ENCODE data around the gene PPARD. TPM values are rescaled to one million over a fixed set of nuclear protein-coding genes. Genes with fewer than 3 reads are reported as not detected.
A peak's percentile ranks its signal among the peaks of the same experiment; 100 is the strongest.
"Not testable (repeated sequence)": the region's sequence is repeated elsewhere in the genome, so short reads cannot be mapped to it uniquely, and the experiment has no call there.

Gene PPARD
- total RNA-seq, 4 donors from 2014 or later: 6.3 to 16.7 (median 12.0) TPM

GRCh38 chr6:35320031-35320410 lies 22.3 kb upstream of the PPARD start:
- H3K27ac ChIP-seq: no peak overlapping the region
- TF ChIP-seq CTCF (IDR thresholded peaks at IDR 0.05 in 4 of 5, conservative IDR thresholded peaks at IDR 0.05 in 1 of 5) (no peak), POLR2A (IDR thresholded peaks at IDR 0.05) (no peak)
- ATAC-seq (no peak), DNase-seq (no peak)
- intact Hi-C loops (cut with DNase I; ENCODE audit: low total_unique reads): loop anchor here (5.0 kb wide), 1 partner anchor 122 kb away; no protein-coding TSS in a partner anchor
- no peak overlapping the region for H3K4me3 ChIP-seq
- in situ Hi-C loops (cut with MboI; ENCODE audit: low sequenced_read_pairs in 4 of 4): no loop called here
- H3K36me3 ChIP-seq: no peaks in the 10 kb centered on the region
- peaks cover 3 to 10% of the 10 kb centered on the region in 2 donors for H3K4me1 ChIP-seq
- no peaks in the 10 kb centered on the region for H3K9me3 ChIP-seq
- no peaks in the 10 kb centered on the region for H3K27me3 ChIP-seq

DNA sequence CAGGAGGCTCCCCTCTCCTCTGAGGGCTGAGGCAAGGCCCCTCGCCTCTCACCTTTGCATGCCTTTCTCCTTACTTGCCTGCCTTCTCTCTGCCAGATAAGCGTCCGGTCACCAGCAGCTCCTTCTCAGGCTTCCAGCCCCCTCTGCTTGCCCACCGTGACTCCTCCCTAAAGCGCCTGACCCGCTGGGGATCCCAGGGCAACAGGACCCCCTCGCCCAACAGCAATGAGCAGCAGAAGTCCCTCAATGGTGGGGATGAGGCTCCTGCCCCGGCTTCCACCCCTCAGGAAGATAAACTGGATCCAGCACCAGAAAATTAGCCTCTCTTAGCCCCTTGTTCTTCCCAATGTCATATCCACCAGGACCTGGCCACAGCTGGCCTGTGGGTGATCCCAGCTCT lies 21.3 kb upstream of the PPARD start:
- Histone ChIP-seq H3K36me3 (no peaks in the 10 kb centered on the region), H3K27me3 (no peaks in the 10 kb centered on the region), H3K4me3 (no peak overlapping the region), H3K9me3 (no peaks in the 10 kb centered on the region), H3K4me1 (peaks cover 3 to 10% of the 10 kb centered on the region in 2 donors), H3K27ac (no peak overlapping the region)
- in situ Hi-C loops (cut with MboI; ENCODE audit: low sequenced_read_pairs in 4 of 4) (no loop called here), intact Hi-C loops (cut with DNase I; ENCODE audit: low total_unique reads) (loop anchor here (5.0 kb wide), 1 partner anchor 121 kb away; no protein-coding TSS in a partner anchor)
- no peak for DNase-seq
- no peak for TF ChIP-seq CTCF (IDR thresholded peaks at IDR 0.05 in 4 of 5, conservative IDR thresholded peaks at IDR 0.05 in 1 of 5)
- no peak for TF ChIP-seq POLR2A (IDR thresholded peaks at IDR 0.05)
- no peak for ATAC-seq

DNA sequence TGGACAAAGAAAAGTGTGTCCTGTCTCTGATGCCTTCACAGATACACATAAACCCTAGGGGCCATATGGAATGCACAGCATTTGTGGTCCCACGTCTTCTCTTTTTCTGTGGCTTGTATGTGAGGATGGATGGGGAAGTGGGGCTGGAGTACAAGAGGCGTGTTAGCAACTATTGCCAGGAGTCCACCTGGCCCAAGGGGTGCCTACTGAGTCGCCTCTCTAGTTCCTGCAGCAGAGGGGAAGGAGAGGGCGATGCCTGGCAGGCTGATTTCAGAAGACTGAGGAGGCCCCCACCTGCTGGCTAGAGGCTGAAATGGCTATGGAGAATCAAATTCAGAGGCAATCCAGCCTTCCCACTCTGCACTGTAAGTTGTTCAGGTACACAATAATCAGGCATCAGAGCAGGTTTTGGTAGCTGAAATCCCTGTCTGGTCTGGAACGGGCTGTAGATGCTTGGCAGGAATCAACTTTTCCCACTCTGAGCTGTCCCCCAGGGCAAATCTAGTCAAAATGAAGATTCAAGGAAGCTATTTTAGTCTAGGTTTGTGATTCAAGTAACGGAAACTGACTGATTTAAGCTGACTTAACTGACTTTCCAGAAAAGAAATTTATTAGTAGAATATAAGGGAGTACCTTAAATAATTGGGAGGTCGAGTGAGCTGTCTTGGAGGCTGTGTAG lies 14.9 kb upstream of the PPARD start:
- no peak for DNase-seq
- TF ChIP-seq CTCF (IDR thresholded peaks at IDR 0.05 in 4 of 5, conservative IDR thresholded peaks at IDR 0.05 in 1 of 5): peak in 4 of 5 experiments; percentile 13 to 36 (median 33)
- no peak for TF ChIP-seq POLR2A (IDR thresholded peaks at IDR 0.05)
- Histone ChIP-seq H3K27ac (no peak overlapping the region), H3K27me3 (no peaks in the 10 kb centered on the region), H3K4me3 (no peak overlapping the region), H3K4me1 (no peaks in the 10 kb centered on the region), H3K36me3 (no peaks in the 10 kb centered on the region), H3K9me3 (no peaks in the 10 kb centered on the region)
- in situ Hi-C loops (cut with MboI; ENCODE audit: low sequenced_read_pairs in 4 of 4): no loop called here
- peak in 1 of 2 donors; percentile 44 for ATAC-seq
- intact Hi-C loops (cut with DNase I; ENCODE audit: low total_unique reads): loop anchor here (5.0 kb wide), 1 partner anchor 35 kb away; no protein-coding TSS in a partner anchor

DNA sequence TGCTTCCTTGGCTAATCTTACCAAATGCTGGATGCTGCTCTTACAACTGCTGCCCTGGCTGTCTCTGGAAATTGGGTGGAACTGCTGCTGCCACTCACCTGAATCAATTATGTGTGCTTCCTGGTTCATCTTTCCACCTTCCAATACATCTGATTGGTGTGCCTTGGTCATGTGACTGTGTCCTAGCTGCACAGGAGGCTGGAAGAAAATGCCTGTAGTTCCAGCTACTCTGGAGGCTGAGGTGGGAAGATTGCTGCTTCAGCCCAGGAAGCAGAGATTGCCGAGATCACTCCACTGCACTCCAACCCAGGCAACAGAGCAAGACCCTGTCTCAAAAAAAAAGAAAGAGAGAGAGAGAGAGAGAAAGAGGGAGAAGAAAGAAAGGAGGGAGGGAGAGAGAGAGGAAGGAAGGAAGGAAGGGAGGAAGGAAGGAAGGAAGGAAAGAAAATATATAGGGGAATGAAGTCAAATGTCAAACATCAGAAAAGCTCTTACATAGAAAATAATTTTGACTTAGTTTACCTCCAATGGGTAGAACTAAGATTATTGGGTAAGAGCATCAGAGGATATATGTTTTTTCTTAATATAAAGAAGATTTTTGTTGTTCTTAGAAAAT lies 14.1 kb upstream of the PPARD start:
- Histone ChIP-seq H3K36me3 (no peaks in the 10 kb centered on the region), H3K9me3 (no peaks in the 10 kb centered on the region), H3K4me1 (no peaks in the 10 kb centered on the region), H3K4me3 (no peak overlapping the region), H3K27ac (no peak overlapping the region), H3K27me3 (no peaks in the 10 kb centered on the region)
- no peak for TF ChIP-seq POLR2A (IDR thresholded peaks at IDR 0.05)
- TF ChIP-seq CTCF (IDR thresholded peaks at IDR 0.05 in 4 of 5, conservative IDR thresholded peaks at IDR 0.05 in 1 of 5): no peak
- DNase-seq: no peak
- ATAC-seq: no peak
- intact Hi-C loops (cut with DNase I; ENCODE audit: low total_unique reads): loop anchor here (5.0 kb wide), 1 partner anchor 36 kb away; no protein-coding TSS in a partner anchor
- in situ Hi-C loops (cut with MboI; ENCODE audit: low sequenced_read_pairs in 4 of 4): no loop called here

DNA sequence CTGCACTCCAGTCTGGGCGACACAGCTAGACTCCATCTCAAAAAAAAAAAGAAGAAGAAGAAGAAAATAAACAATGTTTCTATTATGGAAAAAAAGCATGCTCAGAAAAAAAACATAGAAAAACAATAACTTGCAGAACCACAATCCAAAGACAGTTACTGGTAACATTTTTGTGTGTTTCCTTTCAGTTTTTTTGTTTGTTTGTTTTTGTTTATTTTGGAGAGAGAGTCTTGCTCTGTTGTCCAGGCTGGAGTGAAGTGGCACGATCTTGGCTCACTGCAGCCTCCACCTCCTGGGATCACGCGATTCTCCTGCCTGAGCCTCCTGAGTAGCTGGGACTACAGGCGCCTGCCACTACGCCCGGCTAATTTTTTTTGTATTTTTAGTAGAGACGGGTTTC lies 13.4 kb upstream of the PPARD start:
- H3K9me3 ChIP-seq; H3K4me1 ChIP-seq; H3K27ac ChIP-seq; ATAC-seq; in situ Hi-C loops (cut with MboI; ENCODE audit: low sequenced_read_pairs in 4 of 4); DNase-seq; H3K36me3 ChIP-seq; H3K27me3 ChIP-seq; H3K4me3 ChIP-seq: not testable (repeated sequence)
- intact Hi-C loops (cut with DNase I; ENCODE audit: low total_unique reads): loop anchor here (5.0 kb wide), 1 partner anchor 37 kb away; no protein-coding TSS in a partner anchor

All from gastrocnemius medialis (tissue), 4 donors.